Small intestine (tissue), 7 donors: ENCODE measurements around the gene TMEM174. TPM values are rescaled to one million over a fixed set of nuclear protein-coding genes. Genes with fewer than 3 reads are reported as not detected.

Source experiments
- DNase-seq, 2 donors: peaks; one replicate each; pipeline versions ENCODE4 v3.0.0 to v3.0.0-alpha.2; 2013
- FAIRE-seq: peaks from 2 replicates; lab custom pipeline; 2012; peaks lifted over from hg19 to GRCh38; lab: Jason Lieb, UNC
- H3K27ac ChIP-seq, 3 donors: one replicate each; pipeline ENCODE4 v1.5.1; 2013; ENCODE audit warnings: low read length in 2 of 3, mild to moderate bottlenecking in 2 of 3, control low read depth in 1 of 3, inconsistent platforms in 1 of 3, low read depth in 1 of 3, moderate library complexity in 1 of 3
- H3K27me3 ChIP-seq, 3 donors: one replicate each; pipeline ENCODE4 v1.6.1; 2013; ENCODE audit warnings: low read length in 3 of 3, inconsistent platforms in 1 of 3; ENCODE audit not compliant: control insufficient read depth in 3 of 3, insufficient read depth in 3 of 3
- H3K36me3 ChIP-seq, 3 donors: one replicate each; pipeline ENCODE4 v1.6.1; 2013; ENCODE audit warnings: low read length in 3 of 3, inconsistent platforms in 1 of 3, low read depth in 1 of 3, mild to moderate bottlenecking in 1 of 3, moderate library complexity in 1 of 3; ENCODE audit not compliant: control insufficient read depth in 3 of 3, insufficient read depth in 2 of 3
- H3K4me1 ChIP-seq, 3 donors: one replicate each; pipeline ENCODE4 v1.6.1; 2013; ENCODE audit warnings: low read length in 2 of 3, inconsistent platforms in 1 of 3, low read depth in 1 of 3, mild to moderate bottlenecking in 1 of 3, moderate library complexity in 1 of 3; ENCODE audit not compliant: control insufficient read depth in 3 of 3, insufficient read depth in 2 of 3
- H3K4me3 ChIP-seq, 3 donors: one replicate each; pipeline ENCODE4 v1.5.1; 2013; ENCODE audit warnings: low read length in 3 of 3, control low read depth in 1 of 3, inconsistent platforms in 1 of 3, low read depth in 1 of 3, mild to moderate bottlenecking in 1 of 3, moderate library complexity in 1 of 3
- H3K9me3 ChIP-seq, 2 donors: one replicate each; pipeline ENCODE4 v1.6.1; 2013; ENCODE audit warnings: low read depth in 1 of 2, low read length in 1 of 2; ENCODE audit not compliant: control insufficient read depth in 2 of 2, insufficient read depth in 1 of 2
- WGBS, 3 donors: extraction: QIAGEN DNeasy Blood & Tissue Kit; methylation state at CpG; one replicate each; pipeline ENCODE4 v1.1.7; 2013; 5-methylcytosine and 5-hydroxymethylcytosine counted together
- polyA plus RNA-seq, 4 donors: library from polyadenylated mRNA; stranded (reverse) in 3 of 4; unstranded in 1 of 4; fragments of 200-250 nt in 3 of 4; fragments of 120-200 nt in 1 of 4; gene quantifications; one replicate each; pipeline versions ENCODE4 v1.2.1 to v1.2.3, GENCODE V29; 2013
- donor health status: healthy with polysubstance abuse.
- donor health status: control.
- donor health status: control.
- donor health status: Bipolar disorder and iron deficiency.
- donor health status: healthy.

Gene TMEM174
- polyA plus RNA-seq, 4 donors: not detected

GRCh38 chr5:73149540-73149939, 23.5 kb upstream of the TMEM174 start:
- Histone ChIP-seq H3K27ac (no peak overlapping the region), H3K36me3 (no peaks in the 10 kb centered on the region), H3K4me1 (peaks cover 0 to 20% (median 3%) of the 10 kb centered on the region in 3 donors), H3K4me3 (no peak overlapping the region), H3K27me3 (no peaks in the 10 kb centered on the region), H3K9me3 (no peaks in the 10 kb centered on the region)
- FAIRE-seq (no peak), DNase-seq (no peak)
- 31 to 74% (median 39%) methylated on average over 3 of the region's 3 CpGs for WGBS, 3 donors

GRCh38 chr5:73150876-73151275, 22.1 kb upstream of the TMEM174 start:
- Histone ChIP-seq H3K27me3 (no peaks in the 10 kb centered on the region), H3K27ac (peak overlapping the region in 1 of 3 donors; percentile 37), H3K4me1 (peaks cover 0 to 20% (median 3%) of the 10 kb centered on the region in 3 donors), H3K36me3 (no peaks in the 10 kb centered on the region), H3K9me3 (no peaks in the 10 kb centered on the region), H3K4me3 (no peak overlapping the region)
- 23 to 54% (median 34%) methylated on average over 7 of the region's 7 CpGs for WGBS, 3 donors
- FAIRE-seq: no peak
- peak; percentile 50 to 79 for DNase-seq

- H3K4me3 ChIP-seq: no peak overlapping the region
- no peaks in the 10 kb centered on the region for H3K9me3 ChIP-seq
- H3K4me1 ChIP-seq: peaks cover 0 to 20% (median 3%) of the 10 kb centered on the region in 3 donors
- H3K27ac ChIP-seq: no peak overlapping the region
- H3K36me3 ChIP-seq: no peaks in the 10 kb centered on the region
- WGBS, 3 donors: 80 to 84% (median 81%) methylated on average over 5 of the region's 5 CpGs
- DNase-seq (no peak), FAIRE-seq (no peak)
- no peaks in the 10 kb centered on the region for H3K27me3 ChIP-seq
Observed at GRCh38 chr5:73151766-73152410, 21.1 kb upstream of the TMEM174 start.

GRCh38 chr5:73152411-73153388, 20.3 kb upstream of the TMEM174 start:
- Histone ChIP-seq H3K9me3 (no peaks in the 10 kb centered on the region), H3K4me3 (no peak overlapping the region), H3K27me3 (no peaks in the 10 kb centered on the region), H3K36me3 (no peaks in the 10 kb centered on the region), H3K4me1 (peaks cover 0 to 20% (median 3%) of the 10 kb centered on the region in 3 donors), H3K27ac (no peak overlapping the region)
- FAIRE-seq (no peak), DNase-seq (peak in 1 of 2 donors; percentile 35)
- WGBS, 3 donors: 74 to 90% (median 76%) methylated on average over 14 of the region's 14 CpGs

- Histone ChIP-seq H3K4me1 (peaks cover 0 to 20% (median 3%) of the 10 kb centered on the region in 3 donors), H3K36me3 (no peaks in the 10 kb centered on the region), H3K27ac (no peak overlapping the region), H3K4me3 (no peak overlapping the region), H3K27me3 (no peaks in the 10 kb centered on the region), H3K9me3 (no peaks in the 10 kb centered on the region)
- FAIRE-seq (no peak), DNase-seq (no peak)
- WGBS, 3 donors: 71 to 81% (median 73%) methylated on average over 7 of the region's 7 CpGs
Observed at GRCh38 chr5:73153513-73153912, 19.5 kb upstream of the TMEM174 start.

GRCh38 chr5:73154208-73155006, 18.6 kb upstream of the TMEM174 start:
- DNase-seq (no peak), FAIRE-seq (no peak)
- Histone ChIP-seq H3K36me3 (no peaks in the 10 kb centered on the region), H3K4me3 (no peak overlapping the region), H3K9me3 (no peaks in the 10 kb centered on the region), H3K27ac (no peak overlapping the region), H3K27me3 (no peaks in the 10 kb centered on the region), H3K4me1 (peaks cover 0 to 18% (median 3%) of the 10 kb centered on the region in 3 donors)
- 78 to 81% (median 79%) methylated on average over 5 of the region's 5 CpGs for WGBS, 3 donors

- no peak for FAIRE-seq
Observed at GRCh38 chr5:73155271-73156222, 17.4 kb upstream of the TMEM174 start.

More at GRCh38 chr5:73155271-73156222, 17.4 kb upstream of the TMEM174 start:
- H3K4me1 ChIP-seq: peaks cover 0 to 13% (median 3%) of the 10 kb centered on the region in 3 donors
- DNase-seq: no peak
- no peak overlapping the region for H3K4me3 ChIP-seq
- no peaks in the 10 kb centered on the region for H3K36me3 ChIP-seq
- WGBS, 3 donors: 83 to 90% (median 84%) methylated on average over 17 to 18 of the region's 18 CpGs
- no peaks in the 10 kb centered on the region for H3K9me3 ChIP-seq
- H3K27me3 ChIP-seq: no peaks in the 10 kb centered on the region
- H3K27ac ChIP-seq: no peak overlapping the region
